BLaER1 (cell line): ENCODE results near the gene ZBTB8OS.

Experiments
- H3K27ac ChIP-seq: shearing (Covaris generic); formaldehyde crosslinking; 2 replicates; pipeline ENCODE4 v1.8.1; 2022
- H3K27me3 ChIP-seq: shearing (Covaris generic); formaldehyde crosslinking; 2 replicates; pipeline ENCODE4 v1.8.1; 2022
- H3K36me3 ChIP-seq: shearing (Covaris generic); formaldehyde crosslinking; 2 replicates; pipeline ENCODE4 v1.8.1; 2022
- H3K4me1 ChIP-seq: shearing (Covaris generic); formaldehyde crosslinking; 2 replicates; pipeline ENCODE4 v1.8.1; 2022
- H3K4me2 ChIP-seq: shearing (Covaris generic); formaldehyde crosslinking; 2 replicates; pipeline ENCODE4 v1.8.1; 2022
- H3K4me3 ChIP-seq: shearing (Covaris generic); formaldehyde crosslinking; 2 replicates; pipeline ENCODE4 v1.8.1; 2022
- H3K9ac ChIP-seq: shearing (Covaris generic); formaldehyde crosslinking; 2 replicates; pipeline ENCODE4 v1.8.1; 2022
- H3K9me3 ChIP-seq: shearing (Covaris generic); formaldehyde crosslinking; 2 replicates; pipeline ENCODE4 v1.8.1; 2022
- H4K20me1 ChIP-seq: shearing (Covaris generic); formaldehyde crosslinking; 2 replicates; pipeline ENCODE4 v1.8.1; 2022
- Cebpa-rat ChIP-seq: shearing (Covaris generic); IDR thresholded peaks from 2 replicates; pipeline ENCODE4 v1.8.1; 2022

The ZBTB8OS gene

GRCh38 chr1:32627596-32628162, 22.7 kb downstream of the ZBTB8OS start:
- H3K4me1 ChIP-seq = peaks cover 26% of the 10 kb centered on the region
- H3K4me2 ChIP-seq = no peak overlapping the region
- H3K9ac ChIP-seq = no peak overlapping the region

DNA sequence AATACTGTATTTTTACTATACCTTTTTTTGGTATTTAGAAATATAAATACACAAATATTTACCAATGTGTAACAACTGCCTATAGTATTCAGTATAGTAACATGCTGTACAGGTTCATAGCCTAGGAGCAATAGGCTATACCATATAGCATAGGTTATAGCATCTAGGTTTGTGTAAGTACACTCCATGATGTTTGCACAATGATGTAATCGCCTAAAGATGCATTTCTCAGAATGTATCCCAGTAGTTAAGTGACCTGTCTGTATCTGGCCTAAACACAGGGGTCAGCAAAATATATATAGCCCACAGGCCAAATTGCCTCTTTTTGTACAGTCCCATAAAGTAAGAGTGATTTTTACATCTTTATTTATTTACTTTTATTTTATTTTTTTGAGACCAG, 24.2 kb downstream of the ZBTB8OS start:
- no peak for TF ChIP-seq Cebpa-rat
- H3K4me3 ChIP-seq = no peak overlapping the region
- peaks cover 27% of the 10 kb centered on the region for H3K4me1 ChIP-seq
- H3K27me3 ChIP-seq = no peaks in the 10 kb centered on the region
- H3K9ac ChIP-seq = no peak overlapping the region
- peaks cover 72% of the 10 kb centered on the region for H3K36me3 ChIP-seq
- H3K27ac ChIP-seq = no peak overlapping the region
- no peaks in the 10 kb centered on the region for H4K20me1 ChIP-seq
- H3K4me2 ChIP-seq = no peak overlapping the region
- no peaks in the 10 kb centered on the region for H3K9me3 ChIP-seq

More at GRCh38 chr1:32627596-32628162, 22.7 kb downstream of the ZBTB8OS start:
- H3K36me3 ChIP-seq = peaks cover 72% of the 10 kb centered on the region
- H3K4me3 ChIP-seq = no peak overlapping the region
- no peaks in the 10 kb centered on the region for H4K20me1 ChIP-seq
- no peak overlapping the region for H3K27ac ChIP-seq
- H3K27me3 ChIP-seq = no peaks in the 10 kb centered on the region
- TF ChIP-seq Cebpa-rat = no peak
- H3K9me3 ChIP-seq = no peaks in the 10 kb centered on the region

DNA sequence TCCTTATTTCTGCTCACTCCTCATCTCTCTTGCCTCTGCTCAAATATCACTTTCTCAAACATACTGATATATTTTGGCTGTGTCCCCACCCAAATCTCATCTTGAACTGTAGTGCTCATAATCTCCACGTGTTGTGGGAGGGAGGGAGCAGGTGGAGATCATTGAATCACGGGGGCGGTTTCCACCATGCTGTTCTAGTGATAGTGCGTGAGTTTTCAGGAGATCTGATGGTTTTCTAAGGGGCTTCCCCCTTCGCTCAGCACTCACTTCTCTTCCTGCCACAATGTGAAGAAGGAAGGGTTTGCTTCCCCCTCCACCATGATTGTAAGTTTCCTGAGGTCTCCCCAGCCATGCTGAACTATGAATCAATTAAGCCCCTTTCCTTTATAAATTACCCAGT, 26.6 kb downstream of the ZBTB8OS start:
- H3K27me3 ChIP-seq = no peaks in the 10 kb centered on the region
- peaks cover 70% of the 10 kb centered on the region for H3K36me3 ChIP-seq
- H4K20me1 ChIP-seq = no peaks in the 10 kb centered on the region
- no peak overlapping the region for H3K9ac ChIP-seq
- TF ChIP-seq Cebpa-rat = no peak
- peaks cover 11% of the 10 kb centered on the region for H3K9me3 ChIP-seq
- H3K4me3 ChIP-seq = no peak overlapping the region
- no peak overlapping the region for H3K27ac ChIP-seq
- peak overlapping the region; percentile 50; the same call in 1 of the 2 replicates for H3K4me2 ChIP-seq
- peaks cover 27% of the 10 kb centered on the region for H3K4me1 ChIP-seq

DNA sequence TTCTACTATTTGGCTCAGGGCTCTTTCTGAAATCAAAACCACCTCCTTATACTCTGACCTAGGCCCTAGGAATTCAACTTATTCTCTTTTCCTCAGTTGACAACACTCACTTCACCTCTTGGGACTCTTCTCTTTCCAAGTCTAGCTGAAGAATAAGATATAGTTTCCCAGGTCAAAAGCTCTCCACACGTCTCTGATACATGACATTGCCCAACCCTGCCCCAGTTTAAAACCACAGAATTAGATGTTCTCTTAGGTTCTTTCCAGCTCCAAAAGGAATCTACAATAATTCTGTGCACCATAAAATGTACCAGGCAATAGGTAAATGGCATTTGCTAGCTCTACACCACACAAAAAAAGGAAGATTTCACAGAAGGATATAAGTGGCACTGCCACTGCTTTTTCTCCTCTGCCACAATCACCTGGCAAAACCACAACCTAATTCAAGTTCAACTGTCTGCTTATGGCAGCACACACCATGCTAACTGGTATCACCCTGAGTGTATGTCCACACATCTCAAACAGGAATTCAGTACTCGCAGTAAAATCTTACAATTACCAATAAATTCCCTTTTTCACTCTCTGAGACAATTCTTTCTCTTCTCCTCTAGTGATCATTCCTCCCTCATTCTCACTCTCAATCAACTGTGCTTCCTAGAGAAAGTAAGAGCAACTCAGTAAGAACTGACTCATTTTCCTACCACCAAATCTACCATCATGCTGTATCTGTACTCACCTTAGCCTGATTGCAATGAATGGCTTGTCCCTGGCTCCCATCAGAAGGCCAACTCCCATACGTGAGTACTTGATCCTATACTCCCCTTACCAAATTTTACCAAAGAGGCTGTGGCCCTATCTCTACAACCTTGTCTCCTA, 27.3 kb downstream of the ZBTB8OS start:
- Histone ChIP-seq H3K4me1 (peaks cover 26% of the 10 kb centered on the region), H3K9me3 (peaks cover 13% of the 10 kb centered on the region), H3K27me3 (no peaks in the 10 kb centered on the region), H3K27ac (0 out of 2 replicates have a peak overlapping the region, but pooled peaks have one; percentile 4), H3K4me2 (peak overlapping the region; percentile 50), H3K9ac (no peak overlapping the region), H3K4me3 (no peak overlapping the region), H4K20me1 (no peaks in the 10 kb centered on the region), H3K36me3 (peaks cover 69% of the 10 kb centered on the region)
- TF ChIP-seq Cebpa-rat = no peak

GRCh38 chr1:32622205-32622604, 28.1 kb downstream of the ZBTB8OS start:
- Histone ChIP-seq H4K20me1 (no peaks in the 10 kb centered on the region), H3K4me1 (peaks cover 18% of the 10 kb centered on the region), H3K27ac (no peak overlapping the region), H3K27me3 (no peaks in the 10 kb centered on the region), H3K4me2 (no peak overlapping the region), H3K4me3 (no peak overlapping the region), H3K9me3 (peaks cover 13% of the 10 kb centered on the region), H3K9ac (no peak overlapping the region), H3K36me3 (peaks cover 68% of the 10 kb centered on the region)
- no peak for TF ChIP-seq Cebpa-rat

DNA sequence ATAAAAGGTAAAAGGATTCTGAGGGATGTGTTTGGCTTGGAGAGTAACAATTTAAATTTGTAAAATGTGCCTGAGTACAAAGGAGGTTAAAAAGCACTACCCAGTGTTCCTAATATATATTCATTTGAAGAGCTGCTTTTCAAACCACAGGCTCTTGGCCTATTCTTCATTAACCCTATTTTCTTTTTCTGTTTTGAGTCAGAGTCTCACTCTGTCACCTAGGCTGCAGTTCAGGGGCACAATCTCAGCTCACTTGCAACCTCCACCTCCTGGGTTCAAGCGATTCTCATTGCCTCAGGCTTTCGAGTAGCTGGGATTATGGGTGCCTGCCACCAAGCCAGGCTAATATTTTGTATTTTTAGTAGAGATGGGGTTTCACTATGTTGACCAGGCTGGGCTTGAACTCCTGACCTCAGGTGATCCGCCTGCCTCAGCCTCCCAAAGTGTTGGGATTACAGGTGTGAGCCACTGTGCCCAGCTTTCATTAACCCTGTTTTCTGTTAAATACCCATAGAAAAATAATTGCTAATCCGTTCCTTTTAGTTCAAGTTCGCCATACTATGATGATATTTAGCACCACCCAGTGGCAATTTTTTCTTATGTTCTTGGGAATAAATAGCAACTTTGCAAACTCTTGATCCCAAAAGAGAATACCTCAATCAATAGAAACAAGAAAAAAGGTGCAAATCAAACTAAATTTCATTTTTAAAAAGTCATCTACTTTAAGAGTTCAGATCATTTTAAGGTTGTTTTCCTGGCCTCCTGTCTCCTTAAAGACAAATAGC, 30.5 kb downstream of the ZBTB8OS start:
- Histone ChIP-seq H3K9ac (no peak overlapping the region), H3K36me3 (peaks cover 45% of the 10 kb centered on the region), H3K27me3 (no peaks in the 10 kb centered on the region), H4K20me1 (no peaks in the 10 kb centered on the region), H3K9me3 (peaks cover 13% of the 10 kb centered on the region), H3K27ac (no peak overlapping the region), H3K4me1 (peaks cover 18% of the 10 kb centered on the region), H3K4me3 (no peak overlapping the region), H3K4me2 (no peak overlapping the region)
- TF ChIP-seq Cebpa-rat = no peak

- Histone ChIP-seq H3K27me3 (no peaks in the 10 kb centered on the region), H3K9ac (no peak overlapping the region), H3K4me1 (peaks cover 12% of the 10 kb centered on the region), H3K27ac (no peak overlapping the region), H4K20me1 (no peaks in the 10 kb centered on the region), H3K36me3 (peaks cover 43% of the 10 kb centered on the region), H3K4me2 (no peak overlapping the region), H3K4me3 (no peak overlapping the region), H3K9me3 (peaks cover 13% of the 10 kb centered on the region)
- no peak for TF ChIP-seq Cebpa-rat
These were observed 31.6 kb downstream of the ZBTB8OS start for GRCh38 chr1:32618673-32619221.

DNA sequence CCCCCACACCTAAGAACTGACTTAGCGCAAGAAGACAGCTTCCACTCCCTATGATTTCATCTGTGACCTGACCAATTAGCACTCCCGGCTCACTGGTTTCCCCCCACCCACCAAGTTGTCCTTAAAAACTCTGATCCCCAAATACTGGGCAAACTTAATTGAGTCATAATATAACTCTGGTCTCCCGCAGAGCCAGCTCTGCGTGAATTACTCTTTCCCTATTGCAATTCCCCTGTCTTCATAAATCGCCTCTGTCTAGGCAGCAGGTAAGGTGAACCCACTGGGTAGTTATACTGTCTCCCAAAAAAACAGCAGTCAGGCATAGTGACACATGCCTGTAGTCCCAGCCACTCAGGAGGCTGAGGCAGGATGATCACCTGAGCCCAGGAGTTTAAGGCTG, 36.9 kb downstream of the ZBTB8OS start:
- H3K4me1 ChIP-seq = peaks cover 10% of the 10 kb centered on the region
- H3K36me3 ChIP-seq = peaks cover 11% of the 10 kb centered on the region
- H3K27me3 ChIP-seq = peaks cover 15% of the 10 kb centered on the region
- no peak overlapping the region for H3K4me2 ChIP-seq
- H3K4me3 ChIP-seq = no peak overlapping the region
- no peak for TF ChIP-seq Cebpa-rat
- no peaks in the 10 kb centered on the region for H3K9me3 ChIP-seq
- H3K27ac ChIP-seq = no peak overlapping the region
- no peaks in the 10 kb centered on the region for H4K20me1 ChIP-seq
- no peak overlapping the region for H3K9ac ChIP-seq

- Histone ChIP-seq H3K9me3 (no peaks in the 10 kb centered on the region), H3K27ac (no peak overlapping the region), H3K4me2 (peak overlapping the region; percentile 79), H4K20me1 (no peaks in the 10 kb centered on the region), H3K4me1 (peaks cover 10% of the 10 kb centered on the region), H3K9ac (0 out of 2 replicates have a peak overlapping the region, but pooled peaks have one; percentile 34), H3K4me3 (0 out of 2 replicates have a peak overlapping the region, but pooled peaks have one; percentile 38), H3K36me3 (peaks cover under 1% of the 10 kb centered on the region), H3K27me3 (peaks cover 15% of the 10 kb centered on the region)
- no peak for TF ChIP-seq Cebpa-rat
These were observed 38.0 kb downstream of the ZBTB8OS start for GRCh38 chr1:32612189-32612881.
